WTC11 (cell line): ENCODE data around the gene ST6GALNAC5. TPM values are rescaled to one million over a fixed set of nuclear protein-coding genes. Genes with fewer than 3 reads are reported as not detected.
A peak's percentile ranks its signal among the peaks of the same experiment; 100 is the strongest.

ENCODE experiments used
- ATAC-seq: fragments of 200-7000 bp; cut with Tn5 transposase; 2 replicates; pipeline ENCODE4 v1.10.0; 2021; ENCODE audit warnings: mild to moderate bottlenecking, moderate library complexity
- CTCF ChIA-PET: fragments of 300-600 bp; sonication (Branson Sonifier 250); formaldehyde crosslinking; loops from one replicate; lab custom pipeline; 2021; ENCODE audit warnings: antibody characterized with exemption; lab: Charles Lee
- POLR2A ChIA-PET: fragments of 350-600 bp; sonication (Branson Sonifier 250); formaldehyde crosslinking; loops from one replicate; lab custom pipeline; 2021; ENCODE audit warnings: antibody characterized with exemption; lab: Charles Lee
- DNase-seq: peaks from one replicate; pipeline ENCODE4 v3.0.0; 2021; ENCODE audit warnings: low spot score
- H3K27ac Mint-ChIP-seq: 2 replicates; pipeline ENCODE4 v1.8.0; 2021; ENCODE audit warnings: mixed read lengths
- H3K27me3 Mint-ChIP-seq: 2 replicates; pipeline ENCODE4 v1.8.0; 2021; ENCODE audit warnings: low read depth, mild to moderate bottlenecking, moderate library complexity, mixed read lengths
- H3K36me3 Mint-ChIP-seq: 2 replicates; pipeline ENCODE4 v1.8.0; 2021; ENCODE audit warnings: mixed read lengths
- H3K4me1 Mint-ChIP-seq: 2 replicates; pipeline ENCODE4 v1.8.0; 2022; ENCODE audit warnings: mixed read lengths
- H3K4me3 Mint-ChIP-seq: 2 replicates; pipeline ENCODE4 v1.8.0; 2021; ENCODE audit warnings: mild to moderate bottlenecking, moderate library complexity, mixed read lengths
- H3K9me3 Mint-ChIP-seq: 2 replicates; pipeline ENCODE4 v1.8.0; 2021; ENCODE audit warnings: mixed read lengths
- ATF2 ChIP-seq: sonication (generic); formaldehyde crosslinking; IDR thresholded peaks from 2 replicates; pipeline ENCODE4 v1.8.1; 2022; ENCODE audit warnings: low read depth, missing genetic modification reagents, borderline replicate concordance
- ELF4 ChIP-seq: sonication (generic); formaldehyde crosslinking; IDR thresholded peaks from 2 replicates; pipeline ENCODE4 v1.8.1; 2022; ENCODE audit warnings: low read depth, mild to moderate bottlenecking, moderate library complexity, missing genetic modification reagents
- FOXP1 ChIP-seq: sonication (generic); formaldehyde crosslinking; IDR thresholded peaks from 2 replicates; pipeline ENCODE4 v1.8.0; 2022; ENCODE audit warnings: missing genetic modification reagents, mild to moderate bottlenecking, moderate library complexity, borderline replicate concordance
- HMGXB4 ChIP-seq: sonication (generic); formaldehyde crosslinking; IDR thresholded peaks from 2 replicates; pipeline ENCODE4 v1.8.1; 2023; ENCODE audit warnings: mild to moderate bottlenecking, moderate library complexity, missing genetic modification reagents
- NFATC4 ChIP-seq: fragments of 250-450 bp; sonication (Bioruptor Pico); IDR thresholded peaks from 2 replicates; pipeline ENCODE4 v1.9.0; 2021; ENCODE audit warnings: mild to moderate bottlenecking
- RELA ChIP-seq: sonication (generic); formaldehyde crosslinking; IDR thresholded peaks from 2 replicates; pipeline ENCODE4 v1.8.1; 2022; ENCODE audit warnings: missing genetic modification reagents, mild to moderate bottlenecking, borderline replicate concordance
- SP1 ChIP-seq: sonication (generic); formaldehyde crosslinking; conservative IDR thresholded peaks from 2 replicates; pipeline ENCODE4 v1.8.1; 2022; ENCODE audit warnings: missing genetic modification reagents
- STAT6 ChIP-seq: sonication (generic); formaldehyde crosslinking; conservative IDR thresholded peaks from 2 replicates; pipeline ENCODE4 v1.8.1; 2023; ENCODE audit warnings: mild to moderate bottlenecking, low read depth, missing genetic modification reagents, moderate library complexity
- USF2 ChIP-seq: sonication (generic); formaldehyde crosslinking; IDR thresholded peaks from 2 replicates; pipeline ENCODE4 v1.8.1; 2023; ENCODE audit warnings: mild to moderate bottlenecking, missing genetic modification reagents, moderate library complexity
- ZNF121 ChIP-seq: sonication (generic); formaldehyde crosslinking; IDR thresholded peaks from 2 replicates; pipeline ENCODE4 v1.8.0; 2023; ENCODE audit warnings: missing genetic modification reagents
- ZNF138 ChIP-seq: sonication (generic); formaldehyde crosslinking; conservative IDR thresholded peaks from 2 replicates; pipeline ENCODE4 v1.8.1; 2022; ENCODE audit warnings: mild to moderate bottlenecking, moderate library complexity, missing genetic modification reagents
- ZNF416 ChIP-seq: fragments of 250-450 bp; sonication (Bioruptor Pico); IDR thresholded peaks from 2 replicates; pipeline ENCODE4 v1.9.0; 2021; ENCODE audit warnings: mild to moderate bottlenecking, inconsistent platforms
- ZSCAN18 ChIP-seq: fragments of 250-450 bp; sonication (Bioruptor Pico); IDR thresholded peaks from 2 replicates; pipeline ENCODE4 v2.1.2; 2022; ENCODE audit warnings: mild to moderate bottlenecking, moderate library complexity
- total RNA-seq: library from RNA; stranded (reverse); gene quantifications from 3 replicates; pipeline ENCODE4 v1.2.3, GENCODE V29; 2021

ST6GALNAC5 gene
- total RNA-seq, 1 experiment from 2014 or later: 9.6 TPM

GRCh38 chr1:77007675-77008074, 140.4 kb downstream of the ST6GALNAC5 start (continued):
- TF ChIP-seq STAT6 (CRISPR knock-in tag) (no peak), FOXP1 (CRISPR knock-in tag) (no peak), ZNF416 (CRISPR knock-in tag) (no peak), ATF2 (CRISPR knock-in tag) (no peak)

- no peak for TF ChIP-seq ELF4 (CRISPR knock-in tag)
- TF ChIP-seq ZSCAN18: no peak
- ATAC-seq: peak; percentile 69
- peaks cover 39% of the 10 kb centered on the region for H3K4me1 Mint-ChIP-seq
- H3K36me3 Mint-ChIP-seq: peaks cover under 1% of the 10 kb centered on the region
- peak overlapping the region; percentile 91 for H3K27ac Mint-ChIP-seq
- no peak overlapping the region for H3K4me3 Mint-ChIP-seq
- no peak for DNase-seq
- no peaks in the 10 kb centered on the region for H3K27me3 Mint-ChIP-seq
- ChIA-PET POLR2A (no interaction called here), CTCF (interaction anchor here (0.6 to 1.0 kb wide), 2 partner anchors 36 to 1286 kb away, joined by 3 read pairs; partner anchors contain the start of gene ACADM)
- peaks cover under 1% of the 10 kb centered on the region for H3K9me3 Mint-ChIP-seq
Observed at GRCh38 chr1:77010937-77011336, 143.7 kb downstream of the ST6GALNAC5 start.

- Mint-ChIP-seq H3K9me3 (no peaks in the 10 kb centered on the region), H3K36me3 (no peaks in the 10 kb centered on the region), H3K27me3 (no peaks in the 10 kb centered on the region), H3K4me1 (peaks cover 45% of the 10 kb centered on the region), H3K27ac (no peak overlapping the region), H3K4me3 (no peak overlapping the region)
- ChIA-PET CTCF (interaction anchor here (1.4 kb wide), 1 partner anchor 858 kb away, joined by 3 read pairs; no protein-coding TSS in a partner anchor), POLR2A (no interaction called here)
- no peak for DNase-seq
- ATAC-seq: no peak
- TF ChIP-seq ZNF121 (no peak), SP1 (CRISPR knock-in tag) (no peak)
Observed at GRCh38 chr1:77012066-77012465, 144.8 kb downstream of the ST6GALNAC5 start.

- Mint-ChIP-seq H3K36me3 (no peaks in the 10 kb centered on the region), H3K4me1 (peaks cover 64% of the 10 kb centered on the region), H3K4me3 (no peak overlapping the region), H3K9me3 (no peaks in the 10 kb centered on the region), H3K27ac (no peak overlapping the region), H3K27me3 (no peaks in the 10 kb centered on the region)
- CTCF ChIA-PET: interaction anchor here (1.0 kb wide), 1 partner anchor 860 kb away, joined by 3 read pairs; no protein-coding TSS in a partner anchor
- POLR2A ChIA-PET: no interaction called here
- ATAC-seq (no peak), DNase-seq (no peak)
- TF ChIP-seq NFATC4 (CRISPR knock-in tag) (no peak), ELF4 (CRISPR knock-in tag) (no peak), USF2 (CRISPR knock-in tag) (no peak), ZNF138 (CRISPR knock-in tag) (no peak), RELA (CRISPR knock-in tag) (no peak), HMGXB4 (CRISPR knock-in tag) (no peak)
Observed at GRCh38 chr1:77014073-77014788, 147.0 kb downstream of the ST6GALNAC5 start.
